Stromal cell of bone marrow (primary cell): ENCODE measurements around the gene ERG.
A peak's percentile ranks its signal among the peaks of the same experiment; 100 is the strongest.

Experiments used
- DNase-seq: peaks from one replicate; pipeline ENCODE4 v3.0.0-alpha.2; 2012; ENCODE audit warnings: low read depth

Gene ERG

GRCh38 chr21:38498057-38498833 lies at the start of gene ERG:
Gene ERG (minus strand): TSS chr21:38498477. CDS start chr21:38498380, 97 bp downstream.
- DNase-seq: no peak

GRCh38 chr21:38544661-38545060 lies 46.4 kb upstream of the ERG start:
- peak; percentile 78 for DNase-seq

- no peak for DNase-seq
Measured at GRCh38 chr21:38542263-38542662, 44.0 kb upstream of the ERG start.

GRCh38 chr21:38538353-38538752 lies 40.1 kb upstream of the ERG start:
- DNase-seq: no peak

GRCh38 chr21:38534591-38534990 lies 36.3 kb upstream of the ERG start:
- no peak for DNase-seq

- no peak for DNase-seq
Measured at GRCh38 chr21:38533887-38534286, 35.6 kb upstream of the ERG start.

- peak; percentile 78 for DNase-seq
Measured at GRCh38 chr21:38531591-38531990, 33.3 kb upstream of the ERG start.

GRCh38 chr21:38531039-38531541 lies 32.8 kb upstream of the ERG start:
- no peak for DNase-seq

GRCh38 chr21:38527737-38528136 lies 29.5 kb upstream of the ERG start:
- no peak for DNase-seq

GRCh38 chr21:38525454-38525853 lies 27.2 kb upstream of the ERG start:
- DNase-seq: no peak

- no peak for DNase-seq
Measured at GRCh38 chr21:38524168-38525153, 26.2 kb upstream of the ERG start.

GRCh38 chr21:38520511-38520910 lies 22.2 kb upstream of the ERG start:
- no peak for DNase-seq

GRCh38 chr21:38511662-38512243 lies 13.5 kb upstream of the ERG start:
- no peak for DNase-seq

GRCh38 chr21:38511198-38511597 lies 12.9 kb upstream of the ERG start:
- DNase-seq: no peak

- DNase-seq: no peak
Measured at GRCh38 chr21:38507374-38507942, 9.2 kb upstream of the ERG start.

GRCh38 chr21:38506661-38507281 lies 8.5 kb upstream of the ERG start:
- no peak for DNase-seq

- peak; percentile 73 for DNase-seq
Measured at GRCh38 chr21:38505654-38506523, 7.6 kb upstream of the ERG start.

- DNase-seq: no peak
Measured at GRCh38 chr21:38504066-38504465, 5.8 kb upstream of the ERG start.

- DNase-seq: no peak
Measured at GRCh38 chr21:38503583-38503982, 5.3 kb upstream of the ERG start.

GRCh38 chr21:38500073-38500472 lies 1.8 kb upstream of the ERG start:
- no peak for DNase-seq

- no peak for DNase-seq
Measured at GRCh38 chr21:38499296-38499695, 1.0 kb upstream of the ERG start.
